SK-N-SH (cell line): Measurements from ENCODE around the gene PPIP5K2.

Experiments used
- EP300 ChIP-seq, 2 experiments: IDR thresholded peaks; 2 replicates each; pipeline versions ENCODE4 v1.4.0 to v1.6.1; 2012; ENCODE audit warnings: borderline replicate concordance in 1 of 2, low read depth in 1 of 2, low read length in 1 of 2
- EZH2phosphoT487 ChIP-seq: fragments of 200-600 bp; sonication (generic); IDR thresholded peaks from 2 replicates; pipeline ENCODE4 v1.6.1; 2017; ENCODE audit warnings: low read depth, mixed run types, mild to moderate bottlenecking, antibody characterized with exemption, moderate library complexity, borderline replicate concordance
- SMC3 ChIP-seq: IDR thresholded peaks from 2 replicates; pipeline ENCODE4 v1.6.1; 2012; ENCODE audit warnings: low read depth, low read length, improper control_type of control experiment
- TCF12 ChIP-seq: IDR thresholded peaks from 2 replicates; pipeline ENCODE4 v1.4.0; 2012
- TF ChIP-seq, protein P1 (sequence below): fragments of 200-600 bp; sonication (generic); IDR thresholded peaks from 2 replicates; pipeline ENCODE4 v1.6.1; 2017; ENCODE audit warnings: antibody characterized with exemption, mild to moderate bottlenecking, moderate library complexity

DNA sequence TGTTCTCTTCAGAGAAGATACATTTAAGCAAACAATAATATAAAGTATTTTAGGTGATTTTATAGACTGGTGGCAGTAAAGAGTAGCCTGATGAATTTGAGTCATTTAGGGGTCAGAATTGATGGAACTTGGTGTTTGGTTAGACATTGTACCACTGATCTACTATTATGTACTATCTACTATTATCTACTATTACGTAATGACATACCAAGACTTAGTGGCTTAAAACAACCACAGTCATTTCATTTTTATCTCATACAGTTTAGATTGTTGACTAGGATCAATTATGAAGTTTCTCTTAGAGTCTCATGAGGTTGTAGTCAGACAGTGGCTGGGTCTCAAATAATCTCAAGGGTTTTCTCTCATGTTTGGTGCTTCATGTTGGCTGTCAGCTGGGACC is 54.0 kb downstream of the PPIP5K2 start:
- TF ChIP-seq EP300 (IDR thresholded peaks at IDR 0.05; ENCODE audit: borderline replicate concordance in 1 of 2, low read depth in 1 of 2, low read length in 1 of 2) (no peak), EZH2phosphoT487 (no peak), TCF12 (no peak), SMC3 (no peak)
- TF ChIP-seq, protein P1, sequence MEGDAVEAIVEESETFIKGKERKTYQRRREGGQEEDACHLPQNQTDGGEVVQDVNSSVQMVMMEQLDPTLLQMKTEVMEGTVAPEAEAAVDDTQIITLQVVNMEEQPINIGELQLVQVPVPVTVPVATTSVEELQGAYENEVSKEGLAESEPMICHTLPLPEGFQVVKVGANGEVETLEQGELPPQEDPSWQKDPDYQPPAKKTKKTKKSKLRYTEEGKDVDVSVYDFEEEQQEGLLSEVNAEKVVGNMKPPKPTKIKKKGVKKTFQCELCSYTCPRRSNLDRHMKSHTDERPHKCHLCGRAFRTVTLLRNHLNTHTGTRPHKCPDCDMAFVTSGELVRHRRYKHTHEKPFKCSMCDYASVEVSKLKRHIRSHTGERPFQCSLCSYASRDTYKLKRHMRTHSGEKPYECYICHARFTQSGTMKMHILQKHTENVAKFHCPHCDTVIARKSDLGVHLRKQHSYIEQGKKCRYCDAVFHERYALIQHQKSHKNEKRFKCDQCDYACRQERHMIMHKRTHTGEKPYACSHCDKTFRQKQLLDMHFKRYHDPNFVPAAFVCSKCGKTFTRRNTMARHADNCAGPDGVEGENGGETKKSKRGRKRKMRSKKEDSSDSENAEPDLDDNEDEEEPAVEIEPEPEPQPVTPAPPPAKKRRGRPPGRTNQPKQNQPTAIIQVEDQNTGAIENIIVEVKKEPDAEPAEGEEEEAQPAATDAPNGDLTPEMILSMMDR: no peak
